ENCODE results near the gene CHMP2A. TPM values are rescaled to one million over a fixed set of nuclear protein-coding genes. Genes with fewer than 3 reads are reported as not detected.
"Not testable (repeated sequence)": the region's sequence is repeated elsewhere in the genome, so short reads cannot be mapped to it uniquely, and the experiment has no call there.

CHMP2A gene
- polyA plus RNA-seq, 1 donor from 2014 or later, result 189 TPM

GRCh38 chr19:58579473-58580142 is 24.7 kb upstream of the CHMP2A start:
- Histone ChIP-seq H3K27ac (ENCODE audit: low read length) (no peak overlapping the region), H3K9me3 (ENCODE audit: low read length) (no peaks in the 10 kb centered on the region), H3K9me2 (ENCODE audit: insufficient read depth, low read length) (no peaks in the 10 kb centered on the region), H3F3A (ENCODE audit: insufficient read depth, low read length, poor library complexity, severe bottlenecking) (no peaks in the 10 kb centered on the region), H3K36me3 (ENCODE audit: insufficient read depth, low read length) (no peaks in the 10 kb centered on the region), H3K27me3 (ENCODE audit: insufficient read depth, low read depth, low read length) (no peaks in the 10 kb centered on the region), H2AFZ (ENCODE audit: low read depth, low read length) (no peak overlapping the region), H3K4me3 (ENCODE audit: low read length) (no peak overlapping the region), H4K20me1 (ENCODE audit: insufficient read depth) (no peaks in the 10 kb centered on the region), H3K4me2 (ENCODE audit: low read length) (no peak overlapping the region), H3K9ac (ENCODE audit: low read length) (no peak overlapping the region), H3K79me2 (replicated peaks; ENCODE audit: insufficient read depth, low read length) (peaks cover 28% of the 10 kb centered on the region)
- TF ChIP-seq TAF1 (IDR thresholded peaks at IDR 0.05; ENCODE audit: low read depth) (no peak), EZH2 (IDR thresholded peaks at IDR 0.05; ENCODE audit: borderline replicate concordance, insufficient read depth, low read length, poor library complexity, severe bottlenecking) (no peak), CTCF (IDR thresholded peaks at IDR 0.05; ENCODE audit: poor library complexity, severe bottlenecking) (no peak), MXI1 (conservative IDR thresholded peaks at IDR 0.05; ENCODE audit: poor library complexity, severe bottlenecking) (no peak), EP300 (conservative IDR thresholded peaks at IDR 0.05; ENCODE audit: poor library complexity, severe bottlenecking) (no peak), RAD21 (conservative IDR thresholded peaks at IDR 0.05) (no peak), POLR2AphosphoS5 (IDR thresholded peaks at IDR 0.05) (no peak), REST (IDR thresholded peaks at IDR 0.05; ENCODE audit: borderline replicate concordance) (no peak), SMC3 (conservative IDR thresholded peaks at IDR 0.05; ENCODE audit: poor library complexity) (no peak)

GRCh38 chr19:58578012-58578925 is 23.4 kb upstream of the CHMP2A start:
- Histone ChIP-seq H3K4me3 (ENCODE audit: low read length) (no peak overlapping the region), H2AFZ (ENCODE audit: low read depth, low read length) (no peak overlapping the region), H3K27ac (ENCODE audit: low read length) (no peak overlapping the region), H3K27me3 (ENCODE audit: insufficient read depth, low read depth, low read length) (no peaks in the 10 kb centered on the region), H3K4me2 (ENCODE audit: low read length) (no peak overlapping the region), H3K9ac (ENCODE audit: low read length) (no peak overlapping the region), H3K36me3 (ENCODE audit: insufficient read depth, low read length) (no peaks in the 10 kb centered on the region), H3F3A (ENCODE audit: insufficient read depth, low read length, poor library complexity, severe bottlenecking) (no peaks in the 10 kb centered on the region), H4K20me1 (ENCODE audit: insufficient read depth) (no peaks in the 10 kb centered on the region), H3K9me2 (ENCODE audit: insufficient read depth, low read length) (no peaks in the 10 kb centered on the region), H3K9me3 (ENCODE audit: low read length) (no peaks in the 10 kb centered on the region), H3K79me2 (replicated peaks; ENCODE audit: insufficient read depth, low read length) (peaks cover 28% of the 10 kb centered on the region)
- TF ChIP-seq MXI1 (conservative IDR thresholded peaks at IDR 0.05; ENCODE audit: poor library complexity, severe bottlenecking) (no peak), POLR2AphosphoS5 (IDR thresholded peaks at IDR 0.05) (no peak), CTCF (IDR thresholded peaks at IDR 0.05; ENCODE audit: poor library complexity, severe bottlenecking) (no peak), REST (IDR thresholded peaks at IDR 0.05; ENCODE audit: borderline replicate concordance) (no peak)

- not testable (repeated sequence) for H4K20me1 ChIP-seq (ENCODE audit: insufficient read depth); H3K9me2 ChIP-seq (ENCODE audit: insufficient read depth, low read length); H3K36me3 ChIP-seq (ENCODE audit: insufficient read depth, low read length); H3K4me3 ChIP-seq (ENCODE audit: low read length); H3K4me2 ChIP-seq (ENCODE audit: low read length); H3K9ac ChIP-seq (ENCODE audit: low read length); H2AFZ ChIP-seq (ENCODE audit: low read depth, low read length); H3K27me3 ChIP-seq (ENCODE audit: insufficient read depth, low read depth, low read length); H3F3A ChIP-seq (ENCODE audit: insufficient read depth, low read length, poor library complexity, severe bottlenecking); H3K27ac ChIP-seq (ENCODE audit: low read length); H3K9me3 ChIP-seq (ENCODE audit: low read length)
- peaks cover 28% of the 10 kb centered on the region for H3K79me2 ChIP-seq (replicated peaks; ENCODE audit: insufficient read depth, low read length)
Measured at GRCh38 chr19:58577581-58577980, 22.7 kb upstream of the CHMP2A start.
